Measurements from ENCODE around the gene ACOXL.

DNA sequence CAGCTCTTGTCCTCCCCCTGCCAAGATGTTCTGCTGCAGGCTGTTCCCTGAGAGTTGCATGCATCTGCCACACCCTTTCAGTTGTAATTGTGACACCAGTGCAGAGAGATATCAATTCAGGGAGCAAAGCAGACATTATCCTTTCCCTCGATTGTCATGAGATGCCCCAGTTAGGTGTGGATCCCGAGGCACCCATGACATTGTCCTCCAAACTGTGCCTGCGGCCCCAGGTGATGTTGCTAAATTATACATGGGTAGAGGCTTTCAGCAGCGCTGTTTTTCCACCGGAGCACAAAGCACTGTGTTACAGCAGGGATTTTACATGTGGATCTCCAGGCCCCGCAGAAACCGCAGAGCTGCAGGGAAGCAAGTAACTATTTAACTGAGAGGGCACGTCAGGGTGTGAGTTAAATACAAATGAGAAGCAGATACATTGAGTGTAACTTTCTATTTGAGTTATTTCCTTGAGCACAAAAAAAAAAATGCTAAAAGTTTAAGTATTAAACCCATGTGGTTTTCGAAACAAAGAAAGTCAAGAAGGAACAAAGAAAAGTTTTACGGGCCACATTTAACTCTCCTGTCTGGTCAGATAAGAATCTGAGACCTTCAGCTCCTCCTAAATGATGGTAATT, 298.0 kb downstream of the ACOXL start:
- TF ChIP-seq, protein P1, sequence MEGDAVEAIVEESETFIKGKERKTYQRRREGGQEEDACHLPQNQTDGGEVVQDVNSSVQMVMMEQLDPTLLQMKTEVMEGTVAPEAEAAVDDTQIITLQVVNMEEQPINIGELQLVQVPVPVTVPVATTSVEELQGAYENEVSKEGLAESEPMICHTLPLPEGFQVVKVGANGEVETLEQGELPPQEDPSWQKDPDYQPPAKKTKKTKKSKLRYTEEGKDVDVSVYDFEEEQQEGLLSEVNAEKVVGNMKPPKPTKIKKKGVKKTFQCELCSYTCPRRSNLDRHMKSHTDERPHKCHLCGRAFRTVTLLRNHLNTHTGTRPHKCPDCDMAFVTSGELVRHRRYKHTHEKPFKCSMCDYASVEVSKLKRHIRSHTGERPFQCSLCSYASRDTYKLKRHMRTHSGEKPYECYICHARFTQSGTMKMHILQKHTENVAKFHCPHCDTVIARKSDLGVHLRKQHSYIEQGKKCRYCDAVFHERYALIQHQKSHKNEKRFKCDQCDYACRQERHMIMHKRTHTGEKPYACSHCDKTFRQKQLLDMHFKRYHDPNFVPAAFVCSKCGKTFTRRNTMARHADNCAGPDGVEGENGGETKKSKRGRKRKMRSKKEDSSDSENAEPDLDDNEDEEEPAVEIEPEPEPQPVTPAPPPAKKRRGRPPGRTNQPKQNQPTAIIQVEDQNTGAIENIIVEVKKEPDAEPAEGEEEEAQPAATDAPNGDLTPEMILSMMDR (IDR thresholded peaks at IDR 0.05), result no peak
- TF ChIP-seq POLR2AphosphoS5 (IDR thresholded peaks at IDR 0.05), result no peak
- no peak for TF ChIP-seq POLR2A (IDR thresholded peaks at IDR 0.05)

Data from transverse colon (tissue), 4 donors.